ENCODE data around the gene MACROD2.

MACROD2 gene

GRCh38 chr20:14478126-14478525, 482.8 kb downstream of the MACROD2 start:
- Histone ChIP-seq H3K79me2 (no peaks in the 10 kb centered on the region), H3K4me3 (ENCODE audit: low read depth, low read length) (no peak overlapping the region), H3K9ac (no peak overlapping the region), H3K4me2 (ENCODE audit: low read length) (no peak overlapping the region), H3K9me3 (ENCODE audit: control insufficient read depth, low read length) (no peaks in the 10 kb centered on the region), H2AFZ (no peak overlapping the region), H3K27ac (no peak overlapping the region), H3K4me1 (no peaks in the 10 kb centered on the region), H3K36me3 (ENCODE audit: control insufficient read depth, insufficient read depth, low read length) (no peaks in the 10 kb centered on the region), H3K27me3 (ENCODE audit: control insufficient read depth, insufficient read depth, low read length) (no peaks in the 10 kb centered on the region)
- TF ChIP-seq CTCF (IDR thresholded peaks at IDR 0.05), result no peak

- no peaks in the 10 kb centered on the region for H3K36me3 ChIP-seq (ENCODE audit: control insufficient read depth, insufficient read depth, low read length)
- H3K9me3 ChIP-seq (ENCODE audit: control insufficient read depth, low read length), result no peaks in the 10 kb centered on the region
- no peak overlapping the region for H3K9ac ChIP-seq
- no peaks in the 10 kb centered on the region for H3K27me3 ChIP-seq (ENCODE audit: control insufficient read depth, insufficient read depth, low read length)
- H3K27ac ChIP-seq, result no peak overlapping the region
- TF ChIP-seq CTCF (IDR thresholded peaks at IDR 0.05), result no peak
- no peak overlapping the region for H2AFZ ChIP-seq
- peaks cover 3% of the 10 kb centered on the region for H3K4me1 ChIP-seq
- H3K4me2 ChIP-seq (ENCODE audit: low read length), result no peak overlapping the region
- H3K4me3 ChIP-seq (ENCODE audit: low read depth, low read length), result no peak overlapping the region
- no peaks in the 10 kb centered on the region for H3K79me2 ChIP-seq
Observed at GRCh38 chr20:14481863-14482262, 486.5 kb downstream of the MACROD2 start.

- Histone ChIP-seq H3K4me2 (ENCODE audit: low read length) (no peak overlapping the region), H3K9me3 (ENCODE audit: control insufficient read depth, low read length) (no peaks in the 10 kb centered on the region), H3K27me3 (ENCODE audit: control insufficient read depth, insufficient read depth, low read length) (no peaks in the 10 kb centered on the region), H2AFZ (no peak overlapping the region), H3K4me1 (peaks cover 3% of the 10 kb centered on the region), H3K4me3 (ENCODE audit: low read depth, low read length) (no peak overlapping the region), H3K36me3 (ENCODE audit: control insufficient read depth, insufficient read depth, low read length) (no peaks in the 10 kb centered on the region), H3K79me2 (no peaks in the 10 kb centered on the region), H3K9ac (no peak overlapping the region), H3K27ac (no peak overlapping the region)
- no peak for TF ChIP-seq CTCF (IDR thresholded peaks at IDR 0.05)
Observed at GRCh38 chr20:14488212-14488611, 492.9 kb downstream of the MACROD2 start.

GRCh38 chr20:14488756-14489479, 493.6 kb downstream of the MACROD2 start:
- H2AFZ ChIP-seq, result no peak overlapping the region
- H3K9me3 ChIP-seq (ENCODE audit: control insufficient read depth, low read length), result no peaks in the 10 kb centered on the region
- H3K4me2 ChIP-seq (ENCODE audit: low read length), result no peak overlapping the region
- no peaks in the 10 kb centered on the region for H3K79me2 ChIP-seq
- no peak overlapping the region for H3K9ac ChIP-seq
- no peak overlapping the region for H3K4me3 ChIP-seq (ENCODE audit: low read depth, low read length)
- H3K27me3 ChIP-seq (ENCODE audit: control insufficient read depth, insufficient read depth, low read length), result no peaks in the 10 kb centered on the region
- H3K27ac ChIP-seq, result no peak overlapping the region
- H3K36me3 ChIP-seq (ENCODE audit: control insufficient read depth, insufficient read depth, low read length), result no peaks in the 10 kb centered on the region
- no peak for TF ChIP-seq CTCF (IDR thresholded peaks at IDR 0.05)
- peaks cover 3% of the 10 kb centered on the region for H3K4me1 ChIP-seq

GRCh38 chr20:14489544-14489943, 494.2 kb downstream of the MACROD2 start:
- Histone ChIP-seq H3K27me3 (ENCODE audit: control insufficient read depth, insufficient read depth, low read length) (no peaks in the 10 kb centered on the region), H3K4me3 (ENCODE audit: low read depth, low read length) (no peak overlapping the region), H3K27ac (no peak overlapping the region), H3K4me2 (ENCODE audit: low read length) (no peak overlapping the region), H3K79me2 (no peaks in the 10 kb centered on the region), H2AFZ (no peak overlapping the region), H3K9me3 (ENCODE audit: control insufficient read depth, low read length) (no peaks in the 10 kb centered on the region), H3K4me1 (peaks cover 3% of the 10 kb centered on the region), H3K9ac (no peak overlapping the region), H3K36me3 (ENCODE audit: control insufficient read depth, insufficient read depth, low read length) (no peaks in the 10 kb centered on the region)
- TF ChIP-seq CTCF (IDR thresholded peaks at IDR 0.05), result no peak

Measured in parathyroid adenoma (tissue), 2 donors.